PC-3 (cell line): ENCODE results near the gene MAZ. TPM values are rescaled to one million over a fixed set of nuclear protein-coding genes. Genes with fewer than 3 reads are reported as not detected.
"Not testable (repeated sequence)": the region's sequence is repeated elsewhere in the genome, so short reads cannot be mapped to it uniquely, and the experiment has no call there.

Experiments
- ATAC-seq: fragments of 200-7000 bp; cut with Tn5 transposase; 2 replicates; pipeline ENCODE4 v1.9.1; 2020; ENCODE audit warnings: mild to moderate bottlenecking, moderate library complexity
- Bru-seq: library from RNA; stranded (reverse); fragments of 400-500 nt; gene quantifications from one replicate; lab custom pipeline; 2021; lab: Mats Ljungman, UMichigan
- BruChase-seq, 2 experiments: library from RNA; stranded (reverse); fragments of 400-500 nt; gene quantifications; one replicate each; lab custom pipeline; 2021; lab: Mats Ljungman, UMichigan
- BruUV-seq: library from RNA; stranded (reverse); fragments of 400-500 nt; replicated peaks from 2 replicates; lab custom pipeline; 2021; lab: Mats Ljungman, UMichigan
- CTCF ChIA-PET: fragments of 300-600 bp; sonication (Branson Sonifier 250); formaldehyde crosslinking; loops from one replicate; lab custom pipeline; 2022; ENCODE audit warnings: antibody characterized with exemption; lab: Charles Lee
- POLR2A ChIA-PET: fragments of 300-600 bp; sonication (Branson Sonifier 250); formaldehyde crosslinking; loops from one replicate; lab custom pipeline; 2022; ENCODE audit warnings: antibody characterized with exemption; ENCODE audit not compliant: unreplicated experiment; lab: Charles Lee
- DNase-seq: peaks from one replicate; pipeline ENCODE4 v3.0.0-alpha.2; 2015
- H2AFZ ChIP-seq: fragments of 300-600 bp; sonication (generic); 2 replicates; pipeline ENCODE4 v1.6.0; 2016; ENCODE audit warnings: antibody characterized with exemption, low read length
- H3F3A ChIP-seq: fragments of 300-600 bp; sonication (generic); one replicate; pipeline ENCODE4 v1.6.0; 2017; ENCODE audit warnings: antibody characterized with exemption, low read length, control low read depth, mild to moderate bottlenecking; ENCODE audit not compliant: unreplicated experiment
- H3K27ac ChIP-seq: fragments of 300-600 bp; sonication (generic); 2 replicates; pipeline ENCODE4 v1.5.1; 2016; ENCODE audit warnings: mild to moderate bottlenecking, low read length
- H3K27me3 ChIP-seq: fragments of 300-600 bp; sonication (generic); 2 replicates; pipeline ENCODE4 v1.6.1; 2016; ENCODE audit warnings: low read length, mixed read lengths
- H3K36me3 ChIP-seq: fragments of 300-600 bp; sonication (generic); 2 replicates; pipeline ENCODE4 v1.6.1; 2016; ENCODE audit warnings: low read depth, mixed run types, low read length, mixed read lengths
- H3K4me1 ChIP-seq: fragments of 300-600 bp; sonication (generic); 2 replicates; pipeline ENCODE4 v1.5.1; 2016; ENCODE audit warnings: low read length; ENCODE audit not compliant: insufficient read depth
- H3K4me2 ChIP-seq: fragments of 300-600 bp; sonication (generic); 2 replicates; pipeline ENCODE4 v1.6.0; 2016; ENCODE audit warnings: low read length
- H3K4me3 ChIP-seq: fragments of 300-600 bp; sonication (generic); 2 replicates; pipeline ENCODE4 v1.5.1; 2016; ENCODE audit warnings: mild to moderate bottlenecking, low read length, mixed read lengths
- H3K79me2 ChIP-seq: fragments of 300-600 bp; sonication (generic); 2 replicates; pipeline ENCODE4 v1.6.1; 2017; ENCODE audit warnings: low read length, mixed read lengths
- H3K9ac ChIP-seq: fragments of 300-600 bp; sonication (generic); 2 replicates; pipeline ENCODE4 v1.6.0; 2016; ENCODE audit warnings: mild to moderate bottlenecking, low read length
- H3K9me2 ChIP-seq: fragments of 300-600 bp; sonication (generic); replicated peaks from 2 replicates; pipeline ENCODE4 v1.6.1; 2016; ENCODE audit warnings: mixed run types, low read length, mixed read lengths
- H3K9me3 ChIP-seq: fragments of 300-600 bp; sonication (generic); 2 replicates; pipeline ENCODE4 v1.6.1; 2016; ENCODE audit warnings: low read length, mixed read lengths
- H4K20me1 ChIP-seq: fragments of 300-600 bp; sonication (generic); 2 replicates; pipeline ENCODE4 v1.6.1; 2016; ENCODE audit warnings: low read length, mixed read lengths
- EZH2 ChIP-seq: fragments of 300-600 bp; sonication (generic); IDR thresholded peaks from one replicate; pipeline ENCODE4 v1.6.1; 2017; ENCODE audit warnings: antibody characterized with exemption, mild to moderate bottlenecking, low read length; ENCODE audit not compliant: unreplicated experiment
- EZH2phosphoT487 ChIP-seq: fragments of 300-600 bp; sonication (generic); IDR thresholded peaks from 2 replicates; pipeline ENCODE4 v1.6.1; 2018; ENCODE audit warnings: mild to moderate bottlenecking, antibody characterized with exemption, low read length, borderline replicate concordance
- intact Hi-C: fragments of 100-400 bp; cut with micrococcal nuclease; formaldehyde crosslinking; loops from 2 replicates; pipeline ENCODE4 v1.9.0; 2023
- long read RNA-seq: library from polyadenylated mRNA; unstranded; transcript quantifications from one replicate; pipeline ENCODE4 v2.0.0, GENCODE V29; 2021; ENCODE audit not compliant: unreplicated experiment
- total RNA-seq: library from RNA; depleted of rRNA; stranded (reverse); fragments of >200 nt; gene quantifications from 2 replicates; pipeline ENCODE4 v1.2.3, GENCODE V29; 2014; rRNA removed
- TF ChIP-seq, protein P1 (sequence below): fragments of 300-600 bp; sonication (generic); conservative IDR thresholded peaks from 2 replicates; pipeline ENCODE4 v1.5.1; 2017; ENCODE audit warnings: antibody characterized with exemption, low read depth, mild to moderate bottlenecking, low read length

Gene MAZ
- total RNA-seq (279 and 358 TPM in 2 replicates), Bru-seq, nascent RNA (percentile 87 among the genes with signal in this experiment), BruChase-seq, experiment 1, labeled RNA remaining after a 6-hour chase (percentile 99 among the genes with signal in this experiment), BruChase-seq, experiment 2, labeled RNA remaining after a 2-hour chase (percentile 96 among the genes with signal in this experiment)
- long read RNA-seq, transcript MAZ-201 (6 exons, 2,698 nt): minor isoform, 86 of 506 reads
- long read RNA-seq, transcript MAZ-202 (5 exons, 2,532 nt): major isoform, 135 of 506 reads
- long read RNA-seq, transcript MAZ-214 (3 exons, 1,464 nt): minor isoform, 50 of 506 reads
- long read RNA-seq, partial matches to known transcripts: 171 of 506 reads
- long read RNA-seq, other reads (novel, unspliced or antisense): 62 of 506 reads

DNA sequence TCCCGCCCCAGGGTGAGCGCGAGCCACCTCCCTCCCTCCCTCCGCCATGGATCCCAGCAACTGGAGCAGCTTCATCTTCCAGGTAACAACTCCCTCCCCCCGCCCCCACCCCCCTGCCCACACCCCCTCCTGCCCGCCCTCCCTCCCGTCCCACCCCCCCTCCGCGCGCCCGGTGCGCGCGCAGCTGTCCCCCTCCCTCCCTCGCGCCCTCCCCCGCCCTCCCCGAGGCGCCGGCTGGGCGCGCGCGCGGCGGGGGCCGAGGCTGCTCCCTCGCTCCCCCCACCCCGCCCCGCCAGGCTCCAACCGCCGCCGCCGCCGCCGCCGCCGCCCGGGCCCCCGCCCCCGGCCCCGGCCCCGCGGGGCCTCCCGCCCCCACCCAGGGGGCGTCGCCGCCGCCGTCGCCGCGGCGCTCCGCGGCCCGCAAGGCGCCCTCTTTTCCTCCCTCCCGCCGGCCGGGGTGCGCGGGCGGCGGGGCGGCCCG is at the start of gene MAZ:
MAZ (plus strand) TSS at position 431 of the 481 bp plus-strand sequence. CDS start 173 bp downstream, outside the sequence.
- ChIA-PET POLR2A (interaction anchor here (0.5 to 0.6 kb wide), 3 partner anchors 10 to 111 kb away, joined by 3 to 7 read pairs (median 4); no protein-coding TSS in a partner anchor), CTCF (interaction anchor here (1.0 kb wide), 1 partner anchor 106 kb away, joined by 7 read pairs; no protein-coding TSS in a partner anchor)
- Histone ChIP-seq H4K20me1 (0 out of 2 replicates have a peak, but pooled peaks cover 6% of the 10 kb centered on the region), H3K4me3 (peak within 1 kb of the TSS; percentile 83), H3K9ac (peak within 1 kb of the TSS; percentile 83), H3K79me2 (peaks cover 35% of the 10 kb centered on the region), H2AFZ (peak within 1 kb of the TSS; percentile 61), H3K9me2 (no peaks in the 10 kb centered on the region), H3K27ac (peak within 1 kb of the TSS; percentile 75), H3K27me3 (no peaks in the 10 kb centered on the region), H3F3A (no peaks in the 10 kb centered on the region), H3K4me1 (peaks cover 34% of the 10 kb centered on the region), H3K4me2 (peak within 1 kb of the TSS; percentile 97), H3K9me3 (no peaks in the 10 kb centered on the region), H3K36me3 (peaks cover 5% of the 10 kb centered on the region; the same call in 1 of the 2 replicates)
- no peak for DNase-seq
- TF ChIP-seq, protein P1, sequence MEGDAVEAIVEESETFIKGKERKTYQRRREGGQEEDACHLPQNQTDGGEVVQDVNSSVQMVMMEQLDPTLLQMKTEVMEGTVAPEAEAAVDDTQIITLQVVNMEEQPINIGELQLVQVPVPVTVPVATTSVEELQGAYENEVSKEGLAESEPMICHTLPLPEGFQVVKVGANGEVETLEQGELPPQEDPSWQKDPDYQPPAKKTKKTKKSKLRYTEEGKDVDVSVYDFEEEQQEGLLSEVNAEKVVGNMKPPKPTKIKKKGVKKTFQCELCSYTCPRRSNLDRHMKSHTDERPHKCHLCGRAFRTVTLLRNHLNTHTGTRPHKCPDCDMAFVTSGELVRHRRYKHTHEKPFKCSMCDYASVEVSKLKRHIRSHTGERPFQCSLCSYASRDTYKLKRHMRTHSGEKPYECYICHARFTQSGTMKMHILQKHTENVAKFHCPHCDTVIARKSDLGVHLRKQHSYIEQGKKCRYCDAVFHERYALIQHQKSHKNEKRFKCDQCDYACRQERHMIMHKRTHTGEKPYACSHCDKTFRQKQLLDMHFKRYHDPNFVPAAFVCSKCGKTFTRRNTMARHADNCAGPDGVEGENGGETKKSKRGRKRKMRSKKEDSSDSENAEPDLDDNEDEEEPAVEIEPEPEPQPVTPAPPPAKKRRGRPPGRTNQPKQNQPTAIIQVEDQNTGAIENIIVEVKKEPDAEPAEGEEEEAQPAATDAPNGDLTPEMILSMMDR: no peak
- no peak for TF ChIP-seq EZH2
- TF ChIP-seq EZH2phosphoT487: no peak
- intact Hi-C loops: loop anchor here (5.0 kb wide), 1 partner anchor 104 kb away; no protein-coding TSS in a partner anchor
- no TSS peak for BruUV-seq
- peak; percentile 7 for ATAC-seq

DNA sequence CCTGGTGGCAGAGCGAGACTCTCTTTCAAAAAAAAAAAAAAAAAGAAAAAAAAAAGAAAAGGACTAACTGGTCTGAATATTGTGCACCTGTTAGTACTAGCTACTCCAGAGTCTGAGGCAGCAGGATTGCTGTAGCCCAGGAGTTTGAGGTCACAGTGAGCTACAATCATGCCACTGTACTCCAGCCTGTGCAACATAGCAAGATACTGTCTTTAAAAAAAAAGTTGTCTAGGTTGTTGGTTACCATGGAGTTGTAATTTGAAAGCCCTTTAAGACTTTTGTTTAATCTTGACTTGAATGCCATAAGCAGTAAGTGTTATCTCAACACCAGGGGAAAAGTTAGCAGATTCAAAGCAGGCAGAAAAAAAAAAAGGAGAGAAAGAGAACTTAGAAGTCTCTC is 49.7 kb upstream of the MAZ start:
- no peaks in the 10 kb centered on the region for H3K79me2 ChIP-seq
- H3K9me3 ChIP-seq: no peaks in the 10 kb centered on the region
- H3K4me3 ChIP-seq: no peak overlapping the region
- H3F3A ChIP-seq: no peaks in the 10 kb centered on the region
- POLR2A ChIA-PET: no interaction called here
- no peaks in the 10 kb centered on the region for H4K20me1 ChIP-seq
- no peaks in the 10 kb centered on the region for H3K27me3 ChIP-seq
- H2AFZ ChIP-seq: no peak overlapping the region
- H3K9me2 ChIP-seq: no peaks in the 10 kb centered on the region
- TF ChIP-seq EZH2phosphoT487: no peak
- no peak for TF ChIP-seq EZH2
- TF ChIP-seq, protein P1: no peak
- H3K4me1 ChIP-seq: no peaks in the 10 kb centered on the region
- no TSS peak for BruUV-seq
- intact Hi-C loops: no loop called here
- CTCF ChIA-PET: no interaction called here
- H3K27ac ChIP-seq: no peak overlapping the region
- H3K4me2 ChIP-seq: no peak overlapping the region
- DNase-seq (no peak), ATAC-seq (no peak)
- no peak overlapping the region for H3K9ac ChIP-seq
- no peaks in the 10 kb centered on the region for H3K36me3 ChIP-seq

DNA sequence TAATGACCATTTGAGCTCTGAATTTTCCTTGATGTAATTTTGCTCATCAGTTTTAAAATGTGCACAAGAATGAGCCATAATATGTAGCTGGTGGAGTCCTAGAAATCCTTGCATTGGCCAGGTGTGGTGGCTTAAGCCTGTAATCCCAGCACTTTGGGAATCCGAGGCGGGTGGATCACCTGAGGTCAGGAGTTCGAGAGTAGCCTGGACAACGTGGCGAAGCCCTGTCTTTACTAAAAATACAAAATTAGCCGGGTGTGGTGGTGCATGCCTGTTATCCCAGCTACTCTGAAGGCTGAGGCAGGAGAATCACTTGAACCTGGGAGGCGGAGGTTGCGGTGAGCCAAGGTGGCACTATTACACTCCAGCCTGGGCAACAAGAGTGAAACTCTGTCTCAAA is 49.2 kb upstream of the MAZ start:
- H3K36me3 ChIP-seq, H3F3A ChIP-seq, H3K27me3 ChIP-seq, BruUV-seq, H3K9ac ChIP-seq, H3K4me2 ChIP-seq, ATAC-seq, H4K20me1 ChIP-seq, H3K79me2 ChIP-seq, DNase-seq, CTCF ChIA-PET, intact Hi-C loops, H3K9me3 ChIP-seq, H3K9me2 ChIP-seq, H3K4me1 ChIP-seq, H2AFZ ChIP-seq, H3K4me3 ChIP-seq, POLR2A ChIA-PET, H3K27ac ChIP-seq: not testable (repeated sequence)
